Hepatocyte (in vitro differentiated cells): ENCODE data around the gene FBXO41. TPM values are rescaled to one million over a fixed set of nuclear protein-coding genes. Genes with fewer than 3 reads are reported as not detected.

ENCODE experiments used
- DNase-seq: peaks from one replicate; pipeline ENCODE4 v3.0.0-alpha.2; 2016; ENCODE audit warnings: low spot score
- H2AFZ ChIP-seq: fragments of 200-600 bp; sonication (generic); 2 replicates; pipeline ENCODE4 v1.6.0; 2016; ENCODE audit warnings: antibody characterized with exemption, mild to moderate bottlenecking
- H3K27ac ChIP-seq: fragments of 200-600 bp; sonication (generic); 2 replicates; pipeline ENCODE4 v1.5.1; 2016; ENCODE audit warnings: mild to moderate bottlenecking
- H3K27me3 ChIP-seq: fragments of 200-600 bp; sonication (generic); 2 replicates; pipeline ENCODE4 v1.6.1; 2016
- H3K36me3 ChIP-seq: fragments of 200-600 bp; sonication (generic); replicated peaks from 2 replicates; pipeline ENCODE4 v1.5.1; 2016; ENCODE audit warnings: low read depth; ENCODE audit not compliant: insufficient read depth
- H3K4me1 ChIP-seq: fragments of 200-600 bp; sonication (generic); 2 replicates; pipeline ENCODE4 v1.5.1; 2016; ENCODE audit warnings: mild to moderate bottlenecking, moderate library complexity; ENCODE audit not compliant: insufficient read depth
- H3K4me2 ChIP-seq: fragments of 200-600 bp; sonication (generic); 2 replicates; pipeline ENCODE4 v1.6.0; 2016
- H3K4me3 ChIP-seq: fragments of 200-600 bp; sonication (generic); 2 replicates; pipeline ENCODE4 v1.5.1; 2016; ENCODE audit warnings: mild to moderate bottlenecking
- H3K79me2 ChIP-seq: fragments of 200-600 bp; sonication (generic); 2 replicates; pipeline ENCODE4 v1.6.0; 2017; ENCODE audit warnings: mild to moderate bottlenecking
- H3K9me2 ChIP-seq: fragments of 200-600 bp; sonication (generic); replicated peaks from 2 replicates; pipeline ENCODE4 v1.6.0; 2017; ENCODE audit warnings: mild to moderate bottlenecking; ENCODE audit not compliant: insufficient read depth
- H3K9me3 ChIP-seq: fragments of 200-600 bp; sonication (generic); 2 replicates; pipeline ENCODE4 v1.5.1; 2016; ENCODE audit warnings: low read depth, mild to moderate bottlenecking
- H4K20me1 ChIP-seq: fragments of 200-600 bp; sonication (generic); 2 replicates; pipeline ENCODE4 v1.6.0; 2016; ENCODE audit warnings: mild to moderate bottlenecking; ENCODE audit not compliant: insufficient read depth, poor library complexity, severe bottlenecking
- CTCF ChIP-seq: fragments of 200-600 bp; sonication (generic); IDR thresholded peaks from 2 replicates; pipeline ENCODE4 v1.5.1; 2016; ENCODE audit warnings: antibody characterized with exemption, mild to moderate bottlenecking; ENCODE audit not compliant: poor library complexity
- EZH2 ChIP-seq: fragments of 200-600 bp; sonication (generic); IDR thresholded peaks from 2 replicates; pipeline ENCODE4 v1.6.1; 2016; ENCODE audit warnings: antibody characterized with exemption, mild to moderate bottlenecking, borderline replicate concordance
- EZH2phosphoT487 ChIP-seq: fragments of 200-600 bp; sonication (generic); IDR thresholded peaks from one replicate; pipeline ENCODE4 v1.6.1; 2018; ENCODE audit warnings: antibody characterized with exemption, mild to moderate bottlenecking, low read depth, moderate library complexity; ENCODE audit not compliant: unreplicated experiment, severe bottlenecking
- WGBS: methylation state at CpG from one replicate; pipeline ENCODE4 v1.1.6; 2016; ENCODE audit warnings: low lambda C conversion rate; ENCODE audit errors: missing lambda C conversion rate; 5-methylcytosine and 5-hydroxymethylcytosine counted together
- polyA plus RNA-seq: library from polyadenylated mRNA; unstranded; fragments of >200 nt; fragmentation: Nextera tagmentation; extraction: Ambion mirVana; gene quantifications from 2 replicates; pipeline ENCODE4 v1.2.1, GENCODE V29; 2016
- total RNA-seq: library from RNA; depleted of rRNA; stranded (reverse); fragments of >200 nt; gene quantifications from 2 replicates; pipeline ENCODE4 v1.2.3, GENCODE V29; 2014

Gene FBXO41
- total and polyA plus RNA-seq, 2 experiments from 2014 or later, result 1.2 to 2.1 TPM

DNA sequence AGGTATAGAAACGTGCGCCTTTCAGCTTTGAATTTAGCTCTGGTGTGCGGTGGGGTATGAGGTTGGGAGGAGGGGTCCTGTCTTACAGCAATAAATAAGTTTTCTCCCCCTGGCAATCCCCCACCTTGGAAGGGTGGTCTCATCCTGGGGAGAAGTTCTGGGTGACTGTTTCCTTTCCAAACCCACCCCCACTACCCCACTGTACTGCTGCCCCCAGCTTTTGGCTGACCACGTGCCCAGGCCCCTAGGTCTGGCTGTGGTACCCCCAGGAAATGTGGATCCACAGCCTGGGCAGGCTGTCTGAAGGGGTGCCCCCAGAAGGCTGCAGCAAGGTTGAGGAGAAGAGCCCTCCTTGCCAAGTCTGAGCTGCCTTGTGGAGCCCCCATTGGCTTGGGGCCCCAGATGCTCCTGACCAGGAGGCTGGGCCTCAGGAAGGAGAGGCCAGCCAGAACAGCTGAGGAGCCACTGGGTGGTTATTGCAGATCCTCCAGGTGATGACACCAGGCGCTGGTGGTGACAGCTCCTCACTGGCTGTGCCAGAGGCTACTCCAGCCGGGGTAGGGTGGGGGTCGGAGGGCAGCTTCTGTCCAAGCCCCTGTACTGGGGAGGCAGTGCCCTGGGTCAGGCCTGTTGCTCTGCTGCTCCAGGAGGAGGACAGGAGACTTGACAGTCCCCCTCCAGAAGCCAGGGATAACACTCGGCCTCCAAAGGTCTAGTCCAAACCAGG is 25.9 kb downstream of the FBXO41 start:
- Histone ChIP-seq H3K9me2 (no peaks in the 10 kb centered on the region), H3K79me2 (no peaks in the 10 kb centered on the region), H4K20me1 (no peaks in the 10 kb centered on the region), H3K4me1 (no peaks in the 10 kb centered on the region), H3K4me2 (no peak overlapping the region), H3K27ac (no peak overlapping the region), H3K27me3 (no peaks in the 10 kb centered on the region), H3K9me3 (no peaks in the 10 kb centered on the region), H3K4me3 (no peak overlapping the region), H3K36me3 (no peaks in the 10 kb centered on the region), H2AFZ (no peak overlapping the region)
- no peak for TF ChIP-seq EZH2phosphoT487
- TF ChIP-seq CTCF, result no peak
- no peak for TF ChIP-seq EZH2
- DNase-seq, result no peak
- 94% methylated on average over 8 of the region's 8 CpGs for WGBS

- no peaks in the 10 kb centered on the region for H3K79me2 ChIP-seq
- DNase-seq, result no peak
- no peaks in the 10 kb centered on the region for H3K9me2 ChIP-seq
- no peak overlapping the region for H3K4me2 ChIP-seq
- H4K20me1 ChIP-seq, result no peaks in the 10 kb centered on the region
- no peak overlapping the region for H3K27ac ChIP-seq
- no peak overlapping the region for H2AFZ ChIP-seq
- H3K27me3 ChIP-seq, result no peaks in the 10 kb centered on the region
- no peaks in the 10 kb centered on the region for H3K4me1 ChIP-seq
- H3K9me3 ChIP-seq, result no peaks in the 10 kb centered on the region
- H3K36me3 ChIP-seq, result no peaks in the 10 kb centered on the region
- H3K4me3 ChIP-seq, result no peak overlapping the region
- 89% methylated on average over 10 of the region's 10 CpGs for WGBS
- no peak for TF ChIP-seq EZH2
- TF ChIP-seq CTCF, result no peak
- no peak for TF ChIP-seq EZH2phosphoT487
These were observed 26.7 kb downstream of the FBXO41 start for GRCh38 chr2:73257425-73258125.

DNA sequence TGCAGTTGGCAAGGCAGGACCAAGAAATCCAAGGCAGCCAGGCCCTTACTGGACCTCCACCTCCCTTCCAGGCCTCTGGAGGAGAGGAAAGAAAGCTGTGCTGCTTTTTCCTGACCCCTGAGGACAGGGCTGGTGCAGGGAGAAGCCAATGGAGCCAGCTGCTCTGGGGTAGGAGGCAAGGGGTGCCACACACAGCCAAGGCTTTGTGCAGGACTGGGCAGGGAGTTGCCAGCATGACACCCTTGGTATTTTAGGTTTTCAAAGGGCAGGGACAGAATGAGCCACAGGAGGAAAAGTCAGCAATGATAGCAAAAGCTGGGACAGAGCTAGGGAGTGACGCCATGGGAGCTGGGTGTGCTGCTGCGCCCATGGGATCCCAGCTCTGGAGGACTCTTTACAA is 27.3 kb downstream of the FBXO41 start:
- 92% methylated on average over 2 of the region's 2 CpGs for WGBS
- H3K4me3 ChIP-seq, result no peak overlapping the region
- TF ChIP-seq EZH2, result no peak
- no peak for TF ChIP-seq EZH2phosphoT487
- TF ChIP-seq CTCF, result no peak

More for the DNA sequence above, 27.3 kb downstream of the FBXO41 start:
- H3K27ac ChIP-seq, result no peak overlapping the region
- no peaks in the 10 kb centered on the region for H3K9me3 ChIP-seq
- no peak for DNase-seq
- H3K36me3 ChIP-seq, result no peaks in the 10 kb centered on the region
- no peak overlapping the region for H3K4me2 ChIP-seq
- H3K27me3 ChIP-seq, result no peaks in the 10 kb centered on the region
- no peaks in the 10 kb centered on the region for H4K20me1 ChIP-seq
- H3K4me1 ChIP-seq, result no peaks in the 10 kb centered on the region
- H3K79me2 ChIP-seq, result no peaks in the 10 kb centered on the region
- no peak overlapping the region for H2AFZ ChIP-seq
- no peaks in the 10 kb centered on the region for H3K9me2 ChIP-seq
